HepG2 (cell line): ENCODE measurements around the gene TMEM170B. TPM values are rescaled to one million over a fixed set of nuclear protein-coding genes. Genes with fewer than 3 reads are reported as not detected.
A peak's percentile ranks its signal among the peaks of the same experiment; 100 is the strongest.

ENCODE experiments used
- ATAC-seq: fragments of 200-7000 bp; cut with Tn5 transposase; 3 replicates; pipeline ENCODE4 v1.9.1; 2020; ENCODE audit warnings: mild to moderate bottlenecking, moderate library complexity
- BruUV-seq: library from RNA; stranded (reverse); fragments of 400-500 nt; replicated peaks from 2 replicates; lab custom pipeline; 2021; lab: Mats Ljungman, UMichigan
- CTCF ChIA-PET: fragments of 300-600 bp; formaldehyde crosslinking; extraction: SDS; loops from one replicate; lab custom pipeline; 2021; ENCODE audit warnings: low total read pairs, inconsistent platforms, low intra/inter-chr PET ratio; lab: Yijun Ruan, JAX
- POLR2A ChIA-PET: fragments of 350-600 bp; sonication (Branson Sonifier 250); formaldehyde crosslinking; loops from one replicate; lab custom pipeline; 2020; ENCODE audit warnings: antibody characterized with exemption, inconsistent platforms; lab: Yijun Ruan, JAX
- DNase-seq: peaks from one replicate; pipeline ENCODE4 v3.0.0-alpha.2; 2015; ENCODE audit warnings: low spot score
- FAIRE-seq: peaks from 3 replicates; lab custom pipeline; 2011; peaks lifted over from hg19 to GRCh38; lab: Jason Lieb, UNC
- H2AFZ ChIP-seq: one replicate; pipeline ENCODE4 v1.6.1; 2011; ENCODE audit warnings: low read length, inconsistent platforms
- H3K27ac ChIP-seq: fragments of 300-600 bp; 3 replicates; pipeline ENCODE4 v1.8.0; 2011; ENCODE audit warnings: mixed run types, mild to moderate bottlenecking, mixed read lengths, low read length, inconsistent platforms; ENCODE audit not compliant: insufficient read depth; ENCODE audit errors: extremely low read length
- H3K27me3 ChIP-seq, 2 experiments: fragments of 200-600 bp in 1 of 2; 2 replicates in 1 of 2; 3 replicates in 1 of 2; pipeline versions ENCODE4 v1.6.0 to v1.8.0; 2011; ENCODE audit warnings: low read length in 2 of 2, mild to moderate bottlenecking in 2 of 2, moderate library complexity in 2 of 2, inconsistent platforms in 1 of 2; ENCODE audit not compliant: insufficient read depth in 2 of 2, control insufficient read depth in 1 of 2
- H3K36me3 ChIP-seq, 2 experiments: fragments of 200-600 bp in 1 of 2; replicated peaks in 1 of 2; 2 replicates in 1 of 2; 3 replicates in 1 of 2; pipeline versions ENCODE4 v1.5.1 to v1.8.0; 2011; ENCODE audit warnings: low read length in 2 of 2, inconsistent platforms in 1 of 2; ENCODE audit not compliant: insufficient read depth in 2 of 2, control insufficient read depth in 1 of 2
- H3K4me1 ChIP-seq: 2 replicates; pipeline ENCODE4 v1.5.1; 2012; ENCODE audit warnings: low read length, inconsistent platforms; ENCODE audit not compliant: insufficient read depth
- H3K4me2 ChIP-seq: 2 replicates; pipeline ENCODE4 v1.6.0; 2011; ENCODE audit warnings: low read depth, low read length, inconsistent platforms
- H3K4me3 ChIP-seq, 3 experiments: fragments of 200-600 bp in 1 of 3; sonication (generic), shearing (Covaris generic) in 1 of 3; replicated peaks in 1 of 3; 2 replicates each; pipeline ENCODE4 v1.5.1; 2011 to 2016; ENCODE audit warnings: low read length in 3 of 3, inconsistent platforms in 2 of 3, low read depth in 2 of 3, mild to moderate bottlenecking in 2 of 3, control low read depth in 1 of 3, mixed read lengths in 1 of 3; ENCODE audit not compliant: insufficient read depth in 1 of 3
- H3K79me2 ChIP-seq: one replicate; pipeline ENCODE4 v1.6.1; 2011; ENCODE audit warnings: low read length, inconsistent platforms; ENCODE audit not compliant: insufficient read depth
- H3K9ac ChIP-seq: 2 replicates; pipeline ENCODE4 v1.6.0; 2011; ENCODE audit warnings: mild to moderate bottlenecking, low read depth, low read length, inconsistent platforms; ENCODE audit not compliant: insufficient read depth
- H3K9me3 ChIP-seq: 2 replicates; pipeline ENCODE4 v1.5.1; 2012; ENCODE audit warnings: mild to moderate bottlenecking, low read length
- H4K20me1 ChIP-seq: 2 replicates; pipeline ENCODE4 v1.6.0; 2011; ENCODE audit warnings: inconsistent platforms, mild to moderate bottlenecking, low read length, moderate library complexity; ENCODE audit not compliant: insufficient read depth
- ATM ChIP-seq: fragments of 450-650 bp; IDR thresholded peaks from 2 replicates; pipeline ENCODE4 v1.7.1; 2017; ENCODE audit warnings: mild to moderate bottlenecking, borderline replicate concordance
- CBX1 ChIP-seq: IDR thresholded peaks from one replicate; pipeline ENCODE4 v1.6.1; 2016; ENCODE audit warnings: antibody characterized with exemption, low read depth
- CREB1 ChIP-seq, 2 experiments: fragments of 450-650 bp in 1 of 2; IDR thresholded peaks; 2 replicates each; pipeline ENCODE4 v1.6.1; 2016 to 2017; ENCODE audit warnings: control low read depth in 1 of 2, mild to moderate bottlenecking in 1 of 2, missing compliant biosample characterization in 1 of 2, missing genetic modification characterization in 1 of 2
- FOXK2 ChIP-seq: fragments of 450-650 bp; IDR thresholded peaks from 2 replicates; pipeline ENCODE4 v1.6.1; 2016
- HMG20A ChIP-seq: IDR thresholded peaks from 2 replicates; pipeline ENCODE4 v1.6.1; 2016; ENCODE audit warnings: borderline replicate concordance
- KAT7 ChIP-seq: IDR thresholded peaks from 2 replicates; pipeline ENCODE4 v1.6.1; 2018; ENCODE audit warnings: borderline replicate concordance, missing compliant biosample characterization
- LCORL ChIP-seq, 2 experiments: fragments of 450-650 bp in 1 of 2; sonication (generic) in 1 of 2; formaldehyde crosslinking in 1 of 2; IDR thresholded peaks; 2 replicates each; pipeline versions ENCODE4 v1.5.0 to v1.6.1; 2017 to 2020; ENCODE audit warnings: antibody characterized with exemption in 1 of 2, missing genetic modification reagents in 1 of 2
- MEF2D ChIP-seq: sonication (generic); formaldehyde crosslinking; IDR thresholded peaks from 2 replicates; pipeline ENCODE4 v1.5.1; 2020; ENCODE audit warnings: mild to moderate bottlenecking, missing genetic modification reagents
- RAD51 ChIP-seq: fragments of 450-650 bp; IDR thresholded peaks from 2 replicates; pipeline ENCODE4 v1.6.1; 2016; ENCODE audit warnings: borderline replicate concordance
- ZBTB2 ChIP-seq: sonication (generic); formaldehyde crosslinking; IDR thresholded peaks from 2 replicates; pipeline ENCODE4 v1.8.0; 2022; ENCODE audit warnings: low read depth, missing genetic modification reagents
- ZNF207 ChIP-seq: fragments of 450-650 bp; IDR thresholded peaks from 2 replicates; pipeline ENCODE4 v1.6.1; 2016; ENCODE audit warnings: antibody characterized with exemption, borderline replicate concordance
- ZNF292 ChIP-seq: sonication (generic); formaldehyde crosslinking; IDR thresholded peaks from 2 replicates; pipeline ENCODE4 v1.8.1; 2022; ENCODE audit warnings: mild to moderate bottlenecking, low read depth, missing genetic modification reagents, borderline replicate concordance
- ZNF646 ChIP-seq: sonication (generic); formaldehyde crosslinking; IDR thresholded peaks from 2 replicates; pipeline ENCODE4 v1.9.0; 2021; ENCODE audit warnings: mild to moderate bottlenecking, missing genetic modification reagents
- ZNF776 ChIP-seq: sonication (generic); formaldehyde crosslinking; IDR thresholded peaks from 2 replicates; pipeline ENCODE4 v1.4.0; 2020; ENCODE audit warnings: mild to moderate bottlenecking, missing genetic modification reagents
- ZSCAN21 ChIP-seq: sonication (generic); formaldehyde crosslinking; IDR thresholded peaks from 2 replicates; pipeline ENCODE4 v1.8.0; 2022; ENCODE audit warnings: mild to moderate bottlenecking, missing genetic modification reagents, moderate library complexity, borderline replicate concordance
- WGBS: methylation state at CpG from one replicate; pipeline ENCODE4 v1.1.6; 2017; ENCODE audit warnings: low lambda C conversion rate; 5-methylcytosine and 5-hydroxymethylcytosine counted together
- in situ Hi-C: cut with HindIII; loops from 2 replicates; pipeline ENCODE4 v1.10.0; 2017; ENCODE audit warnings: low pct_unique_long_range_greater_than_20kb; ENCODE audit not compliant: extremely low pct_ligation_motif_present
- intact Hi-C: fragments of 100-400 bp; cut with micrococcal nuclease; formaldehyde crosslinking; loops from one replicate; pipeline ENCODE4 v1.10.0; 2022; ENCODE audit not compliant: unreplicated experiment
- polyA plus RNA-seq, 8 experiments: library from polyadenylated mRNA; depleted of rRNA in 3 of 8; stranded (reverse) in 7 of 8; unstranded in 1 of 8; fragments of >200 nt; fragmentation: Illumina TruSeq in 4 of 8; extraction: Trizol in 4 of 8; gene quantifications; 2 replicates each; pipeline versions ENCODE4 v1.2.1 to v1.2.3, GENCODE V29; 2011 to 2016; ENCODE audit warnings: low read depth in 4 of 8, missing spikeins in 1 of 8, mixed read lengths in 1 of 8; ENCODE audit not compliant: insufficient read depth in 1 of 8
- total RNA-seq, 5 experiments: library from RNA; depleted of rRNA; stranded (reverse); fragments of >200 nt; fragmentation: Illumina TruSeq; extraction: Trizol; gene quantifications; 2 replicates each; pipeline ENCODE4 v1.2.3, GENCODE V29; 2016; ENCODE audit warnings: low read depth in 1 of 5

The TMEM170B gene
- total and polyA plus RNA-seq, 2 of the 13 experiments (the other 11 are each of a cell fraction or from before 2014, with no cell fraction given): 3.3 to 9.4 TPM

DNA sequence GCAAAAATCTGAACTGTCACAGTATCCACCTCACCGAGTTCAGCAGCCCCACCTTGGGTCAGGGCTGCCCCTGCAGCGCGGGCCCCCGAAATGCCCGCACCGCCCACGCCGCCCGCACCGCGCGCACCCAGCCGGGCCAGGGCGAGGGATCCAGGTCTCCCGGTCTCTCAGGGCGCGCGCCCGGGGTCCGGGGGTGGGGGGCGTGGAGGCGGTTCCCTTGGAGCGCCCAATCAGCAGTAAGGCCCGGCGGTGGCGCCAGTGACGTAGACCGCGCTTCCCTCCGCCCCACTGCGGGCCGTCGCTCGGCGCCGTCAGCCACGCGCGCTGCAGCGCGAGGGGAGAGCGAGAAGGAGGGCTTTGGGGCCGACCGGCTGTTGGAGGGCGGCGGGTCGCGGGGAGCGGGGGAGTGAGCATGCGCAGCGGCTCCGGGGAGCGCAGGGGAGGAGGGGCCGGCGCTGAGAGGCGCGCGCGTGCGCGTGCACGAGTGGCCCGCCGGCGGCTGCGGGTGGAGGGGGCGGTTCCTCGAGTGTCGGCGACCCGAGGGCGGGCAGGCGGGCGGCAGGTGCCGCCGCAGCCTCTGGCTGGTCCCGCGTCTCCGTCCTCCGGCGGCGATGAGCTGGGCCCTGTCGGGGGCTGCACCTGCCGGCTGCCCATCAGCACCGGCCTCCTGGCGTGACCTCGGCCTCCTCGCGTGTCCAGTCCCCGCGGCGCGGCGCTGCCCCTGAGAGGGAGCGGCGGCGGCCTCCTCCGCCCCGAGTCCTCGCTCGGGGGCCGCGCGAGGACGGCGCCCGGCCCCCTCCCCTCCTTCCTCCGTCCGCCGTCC lies at the start of gene TMEM170B (continued):
- peak; percentile 55 for TF ChIP-seq CBX1
- TF ChIP-seq ZNF292 (CRISPR knock-in tag): no peak
- TF ChIP-seq ZNF776 (CRISPR knock-in tag): peak; percentile 74
- no peak for TF ChIP-seq HMG20A (CRISPR knock-in tag)
- peak; percentile 54; the same call in 1 of the 2 replicates for TF ChIP-seq KAT7 (CRISPR knock-in tag)

GRCh38 chr6:11490996-11491395 lies 46.6 kb upstream of the TMEM170B start:
- in situ Hi-C loops (loop anchor here (10.0 kb wide), 2 partner anchors 126 to 536 kb away; no protein-coding TSS in a partner anchor), intact Hi-C loops (no loop called here)
- no peak overlapping the region for H3K9ac ChIP-seq
- ChIA-PET POLR2A (no interaction called here), CTCF (no interaction called here)
- H3K79me2 ChIP-seq: no peaks in the 10 kb centered on the region
- H3K4me1 ChIP-seq: peaks cover 47% of the 10 kb centered on the region
- 84% methylated on average over 6 of the region's 6 CpGs for WGBS
- no peak for DNase-seq
- FAIRE-seq: no peak
- no TSS peak for BruUV-seq
- no peak overlapping the region for H3K4me2 ChIP-seq
- no peaks in the 10 kb centered on the region for H3K36me3 ChIP-seq
- no peaks in the 10 kb centered on the region for H4K20me1 ChIP-seq
- H3K9me3 ChIP-seq: no peaks in the 10 kb centered on the region
- H3K4me3 ChIP-seq: no peak overlapping the region
- H2AFZ ChIP-seq: no peak overlapping the region
- H3K27ac ChIP-seq: no peak overlapping the region
- ATAC-seq: no peak
- no peaks in the 10 kb centered on the region for H3K27me3 ChIP-seq
- TF ChIP-seq FOXK2: 0 out of 2 replicates have a peak, but pooled peaks have one; percentile 29
- peak; percentile 19 for TF ChIP-seq RAD51
- peak; percentile 8; the same call in 1 of the 2 replicates for TF ChIP-seq CREB1 (IDR thresholded peaks at IDR 0.05)
- TF ChIP-seq CREB1 (CRISPR knock-in tag; IDR thresholded peaks at IDR 0.05): no peak
- 0 out of 2 replicates have a peak, but pooled peaks have one; percentile 11 for TF ChIP-seq ZBTB2 (CRISPR knock-in tag)
- peak; percentile 18; the same call in 1 of the 2 replicates for TF ChIP-seq ATM
- TF ChIP-seq MEF2D (CRISPR knock-in tag): no peak
- 0 out of 2 replicates have a peak, but pooled peaks have one; percentile 42 for TF ChIP-seq ZNF646 (CRISPR knock-in tag)
- TF ChIP-seq LCORL (IDR thresholded peaks at IDR 0.05): peak; percentile 53; the same call in 1 of the 2 replicates
- TF ChIP-seq LCORL (CRISPR knock-in tag; IDR thresholded peaks at IDR 0.05): no peak
- TF ChIP-seq ZNF207: peak; percentile 63; the same call in 1 of the 2 replicates
- TF ChIP-seq ZSCAN21 (CRISPR knock-in tag): 0 out of 2 replicates have a peak, but pooled peaks have one; percentile 11
